A172 (cell line): ENCODE results near the gene NAALADL1. TPM values are rescaled to one million over a fixed set of nuclear protein-coding genes. Genes with fewer than 3 reads are reported as not detected.
"Not testable (repeated sequence)": the region's sequence is repeated elsewhere in the genome, so short reads cannot be mapped to it uniquely, and the experiment has no call there.

ENCODE experiments used
- DNase-seq: peaks from one replicate; pipeline ENCODE4 v3.0.0-alpha.2; 2015; ENCODE audit warnings: low spot score
- total RNA-seq: library from RNA; depleted of rRNA; stranded (reverse); fragments of >200 nt; shearing (Covaris generic); gene quantifications from 2 replicates; pipeline ENCODE4 v1.2.3, GENCODE V29; 2014; rRNA removed

The NAALADL1 gene
- total RNA-seq, 1 experiment from 2014 or later, result not detected

DNA sequence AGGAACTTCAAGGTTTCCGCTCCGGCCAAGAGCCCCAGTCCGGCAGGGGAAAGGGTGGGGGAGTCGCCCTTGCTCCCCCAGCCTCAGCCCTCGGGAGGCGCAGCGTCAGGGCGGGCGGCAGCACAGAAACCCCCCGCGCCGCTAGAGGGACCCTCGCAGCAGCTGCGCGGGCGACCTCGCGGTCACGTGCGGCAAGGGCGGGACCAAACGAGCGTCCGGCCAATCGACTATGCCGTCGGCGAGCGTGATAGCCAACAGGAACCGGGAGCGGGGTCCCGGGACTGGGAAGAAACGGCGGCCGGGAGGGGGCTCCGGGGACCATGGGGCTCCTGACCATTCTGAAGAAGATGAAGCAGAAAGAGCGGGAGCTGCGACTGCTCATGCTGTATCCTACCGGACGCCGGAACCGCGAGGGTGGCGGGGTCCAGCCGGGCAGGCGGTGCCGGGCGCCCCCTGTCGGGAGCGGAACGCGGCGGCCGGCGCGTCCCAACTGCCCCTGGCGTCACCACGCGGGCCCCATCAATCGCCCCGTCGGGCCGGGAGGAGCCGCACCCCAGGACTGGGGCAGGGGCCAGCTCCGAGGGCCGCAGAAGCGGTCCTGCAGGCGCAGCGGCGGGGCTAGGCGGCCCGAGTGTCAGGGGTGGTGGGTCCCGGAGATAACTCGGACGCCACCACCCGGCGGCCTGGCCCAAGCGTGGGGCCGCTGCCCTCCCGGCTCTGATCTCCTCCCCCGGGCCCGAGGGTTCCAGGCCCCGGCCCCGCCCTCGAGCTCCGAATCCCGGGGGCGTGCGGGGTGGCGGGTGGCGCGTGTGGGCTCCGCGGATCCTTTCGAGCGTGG, 44.2 kb downstream of the NAALADL1 start, which contains the start of gene ARL2:
Gene ARL2 (plus strand): TSS at position 273 of the 838 bp plus-strand sequence. CDS start 48 bp downstream, at position 321.
- DNase-seq, result peak; percentile 77

DNA sequence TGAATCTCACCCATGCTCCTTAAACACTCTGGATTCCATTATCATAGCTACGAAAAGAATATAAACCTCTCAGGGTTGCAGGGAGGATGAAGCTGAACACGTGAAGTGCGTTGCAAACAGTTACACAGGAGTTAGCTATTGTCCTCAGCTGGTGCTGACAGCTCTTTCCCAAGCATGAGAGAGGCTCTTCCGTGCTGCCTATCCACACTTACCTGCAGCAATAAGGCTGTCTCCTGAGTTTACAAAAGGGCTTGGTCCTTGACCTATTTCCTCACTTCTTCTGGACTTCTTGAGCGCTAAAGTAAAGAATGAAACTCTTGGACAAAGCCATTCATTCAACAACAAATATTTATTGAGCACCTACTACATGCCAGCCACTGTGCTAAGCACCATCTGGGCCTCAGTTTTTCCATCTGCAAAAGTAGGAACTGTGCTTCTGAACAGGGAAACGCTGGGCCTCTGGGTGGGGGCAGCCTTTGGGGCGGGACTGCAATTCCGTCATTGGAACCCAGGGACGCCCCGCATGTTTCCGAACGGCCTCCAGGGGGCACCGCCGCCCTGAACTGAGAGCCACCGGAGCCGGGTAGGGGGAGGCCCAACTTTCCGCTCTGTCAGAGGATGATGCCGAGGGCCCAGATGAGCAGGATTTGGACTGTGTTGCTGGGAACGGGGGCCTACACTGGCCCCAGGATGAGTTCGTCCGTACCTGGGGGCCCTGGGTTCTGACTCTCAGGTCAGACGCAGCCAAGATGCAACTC, 45.0 kb downstream of the NAALADL1 start:
- DNase-seq, result peak; percentile 80

DNA sequence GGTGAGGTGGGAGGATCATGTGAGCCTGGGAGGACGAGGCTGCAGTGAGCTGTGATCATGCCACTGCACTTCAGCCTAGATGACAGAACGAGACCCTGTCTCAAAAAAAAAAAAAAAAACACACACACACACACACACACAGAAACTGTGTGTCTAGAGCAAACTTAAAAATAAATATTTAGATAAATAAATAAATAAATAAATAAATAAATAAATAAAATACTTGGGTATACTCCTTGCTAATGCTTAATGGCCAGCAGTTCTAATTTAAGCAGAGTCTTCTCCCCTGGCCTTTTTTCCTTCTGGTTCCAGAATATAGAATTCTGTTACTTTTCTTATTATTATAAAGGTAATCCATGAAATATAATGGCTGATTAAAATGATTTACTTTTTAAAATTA, 49.5 kb downstream of the NAALADL1 start:
- no peak for DNase-seq

DNA sequence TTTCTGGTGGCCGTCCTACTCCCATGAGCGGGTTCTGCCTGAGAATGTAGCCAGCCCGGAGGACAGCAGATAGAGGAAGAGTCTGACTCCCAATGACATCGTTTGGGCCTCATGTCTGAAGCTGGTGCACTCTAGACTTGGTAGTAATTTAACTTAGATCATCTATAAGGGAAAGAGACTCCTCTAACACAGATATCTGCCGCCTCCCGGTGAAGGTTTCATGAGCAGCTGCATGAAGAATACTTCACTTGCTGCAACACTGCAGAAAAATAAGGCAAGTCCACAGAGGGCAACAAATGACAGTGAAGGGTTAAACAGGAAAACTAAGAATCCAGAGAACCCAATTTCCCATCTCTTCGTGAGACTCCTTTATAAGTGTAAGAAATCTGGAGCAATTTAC, 50.3 kb downstream of the NAALADL1 start:
- DNase-seq, result no peak

DNA sequence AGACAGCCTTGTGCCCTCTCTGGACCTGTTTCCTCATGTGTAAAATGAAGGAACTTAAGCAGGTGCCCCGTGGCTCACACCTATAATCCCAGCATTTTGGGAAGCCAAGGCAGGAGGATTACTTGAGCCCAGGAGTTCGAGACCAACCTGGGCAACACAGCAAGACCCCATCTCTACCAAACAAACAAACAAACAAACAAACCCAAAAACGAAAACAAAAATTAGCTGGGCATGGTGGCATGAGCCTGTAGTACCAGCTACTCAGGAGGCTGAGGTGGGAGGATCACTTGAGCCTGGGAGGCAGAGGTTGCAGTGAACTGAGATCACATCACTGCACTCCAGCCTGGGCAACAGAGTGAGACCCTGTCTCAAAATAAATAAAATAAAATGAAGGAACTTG, 54.4 kb downstream of the NAALADL1 start:
- not testable (repeated sequence) for DNase-seq

DNA sequence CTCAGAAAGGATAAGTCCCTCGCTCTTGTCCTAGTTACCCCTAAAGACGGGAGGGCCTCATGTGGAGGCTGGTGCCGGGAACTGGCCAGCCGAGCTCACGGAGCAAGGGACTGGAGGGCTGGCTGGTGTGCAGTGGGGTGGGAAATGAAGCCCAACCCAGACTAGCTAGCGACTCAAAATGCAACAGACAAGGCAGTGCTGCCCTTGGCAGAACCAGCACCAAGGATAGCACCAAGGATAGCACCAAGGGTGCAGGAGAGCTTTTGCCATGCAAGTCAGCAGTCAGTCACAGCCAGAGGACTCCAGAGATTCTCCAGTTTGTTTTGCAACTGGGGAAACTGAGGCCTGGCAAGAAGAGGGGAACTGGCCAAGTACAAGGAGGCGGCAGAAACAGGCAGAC, 55.1 kb downstream of the NAALADL1 start:
- no peak for DNase-seq

DNA sequence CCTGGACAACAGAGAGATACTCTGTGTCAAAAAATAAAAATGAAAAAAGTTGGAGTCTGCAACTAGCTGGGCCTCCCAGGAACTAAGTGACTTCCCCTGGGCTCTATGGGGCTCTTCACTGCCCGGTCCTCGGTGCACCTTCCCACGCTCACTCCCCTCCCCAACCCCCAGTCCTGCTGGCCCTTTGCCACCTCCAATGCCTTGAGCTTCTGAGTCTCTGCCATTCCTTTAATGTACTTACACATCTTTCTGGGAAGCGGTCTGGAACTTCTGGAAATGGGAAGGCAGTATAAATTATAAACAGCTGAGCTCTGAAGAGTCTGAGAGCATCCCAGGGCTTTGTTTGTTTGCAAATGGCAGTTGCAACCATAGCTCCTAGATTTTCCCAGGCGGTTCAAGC, 55.6 kb downstream of the NAALADL1 start:
- DNase-seq, result no peak

DNA sequence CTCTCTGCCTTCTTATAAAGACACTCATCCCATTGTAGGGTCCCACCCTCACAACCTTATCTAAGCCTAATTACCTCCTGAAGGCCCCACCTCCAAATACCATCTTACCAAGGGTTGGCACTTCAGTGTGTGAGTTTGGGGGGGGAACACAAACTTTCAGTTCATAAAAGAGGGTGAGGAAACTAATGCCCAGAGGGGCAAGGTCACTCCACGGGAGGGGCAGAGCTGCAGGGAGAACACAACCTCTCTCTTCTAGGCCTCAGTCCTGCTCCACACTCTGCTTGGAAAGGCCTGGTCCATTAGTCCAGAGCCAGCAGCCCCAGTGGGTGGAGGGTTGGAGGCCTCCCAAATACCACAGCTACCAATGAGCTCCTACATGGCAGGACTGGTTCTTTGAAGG, 58.9 kb downstream of the NAALADL1 start:
- no peak for DNase-seq

DNA sequence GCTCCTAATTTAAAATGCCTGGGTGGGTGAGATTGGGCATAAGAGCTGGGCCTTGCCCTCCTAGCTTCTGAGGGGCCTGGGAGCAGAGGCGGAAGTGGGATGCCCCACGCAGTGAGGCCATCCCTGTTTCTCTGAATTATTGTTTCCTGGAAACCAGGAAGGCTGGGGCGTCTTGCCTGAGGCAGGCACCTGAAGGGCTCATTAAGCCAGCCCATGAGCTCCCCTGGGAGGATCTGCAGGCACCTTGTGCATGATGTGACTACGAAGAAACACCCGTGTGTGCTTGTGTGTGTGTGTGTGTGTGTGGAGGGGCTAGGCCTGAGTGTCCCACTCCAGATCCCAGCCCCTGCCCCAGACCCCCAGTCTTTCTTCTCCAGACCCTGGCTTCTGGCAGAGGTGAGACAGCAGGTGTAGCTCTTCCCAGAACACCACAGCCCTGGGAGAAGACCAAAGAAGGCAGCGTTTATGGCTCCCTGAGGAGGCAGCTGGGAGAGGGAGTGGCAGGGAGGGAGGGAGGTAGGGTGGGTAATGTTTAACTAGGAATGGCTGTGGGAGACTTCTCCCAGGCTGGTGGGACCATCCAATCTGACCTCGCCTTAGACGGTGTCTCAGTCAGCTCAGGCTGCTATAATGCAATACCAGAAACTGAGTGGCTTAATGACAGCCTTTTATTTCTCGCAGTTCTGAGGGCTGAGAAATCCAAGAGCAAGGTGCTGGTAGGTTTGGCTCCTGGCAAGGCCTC, 59.5 kb downstream of the NAALADL1 start:
- DNase-seq, result no peak

DNA sequence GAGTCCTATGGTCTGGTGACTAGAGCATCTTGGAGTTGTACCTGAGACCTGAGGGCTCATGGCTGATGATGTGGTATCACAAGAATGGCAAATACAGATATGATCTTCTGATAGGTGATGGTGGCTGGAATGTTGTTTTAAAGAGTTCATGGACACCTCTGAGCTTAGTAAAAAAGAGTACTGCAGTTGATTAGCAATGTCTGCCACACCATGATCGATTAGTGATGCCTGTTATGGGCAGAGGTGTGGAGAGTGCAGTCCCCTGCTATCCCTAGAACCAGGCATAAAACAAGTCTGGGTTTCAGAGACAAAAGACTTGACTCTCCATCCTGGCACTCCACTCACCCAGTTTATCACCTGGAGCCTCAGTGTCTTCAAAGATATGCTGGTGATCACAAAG, 60.2 kb downstream of the NAALADL1 start:
- no peak for DNase-seq

DNA sequence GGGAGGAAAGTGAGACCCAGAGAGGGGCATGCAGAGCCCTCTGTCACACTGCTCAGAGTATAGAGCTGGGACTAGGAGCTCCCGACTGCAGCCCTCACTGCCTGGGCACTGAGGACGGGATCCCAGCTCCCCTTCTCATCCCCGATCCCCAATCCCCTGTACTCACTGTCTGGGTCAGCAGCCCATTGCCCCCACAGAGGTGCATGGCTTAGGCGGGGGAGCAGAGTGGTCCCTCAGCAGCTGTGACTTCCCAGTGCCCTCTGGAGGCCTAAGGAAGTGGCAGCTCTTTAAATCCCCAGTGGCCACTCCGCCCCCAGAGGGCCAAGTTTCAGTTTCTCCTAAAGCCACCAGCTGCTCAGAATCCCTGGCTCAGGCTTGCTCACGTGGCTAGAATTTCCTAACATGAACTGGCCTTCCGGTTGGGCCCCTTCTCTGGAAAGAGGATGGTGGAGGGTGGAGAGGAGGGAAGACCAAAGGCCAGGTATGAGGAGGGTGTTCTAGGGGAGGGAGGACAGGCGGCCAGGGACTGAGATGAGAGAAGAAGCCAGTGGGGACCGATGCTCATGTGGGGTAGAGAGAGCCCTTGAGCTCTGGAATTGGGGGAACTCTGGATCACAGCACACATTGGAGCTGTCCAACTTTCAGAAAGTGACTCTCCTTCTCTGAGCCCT, 61.5 kb downstream of the NAALADL1 start, which contains the start of gene BATF2:
Gene BATF2 (minus strand): TSS at position 262 of the 671 bp plus-strand sequence. CDS start 57 bp downstream, at position 205.
- peak; percentile 79 for DNase-seq

DNA sequence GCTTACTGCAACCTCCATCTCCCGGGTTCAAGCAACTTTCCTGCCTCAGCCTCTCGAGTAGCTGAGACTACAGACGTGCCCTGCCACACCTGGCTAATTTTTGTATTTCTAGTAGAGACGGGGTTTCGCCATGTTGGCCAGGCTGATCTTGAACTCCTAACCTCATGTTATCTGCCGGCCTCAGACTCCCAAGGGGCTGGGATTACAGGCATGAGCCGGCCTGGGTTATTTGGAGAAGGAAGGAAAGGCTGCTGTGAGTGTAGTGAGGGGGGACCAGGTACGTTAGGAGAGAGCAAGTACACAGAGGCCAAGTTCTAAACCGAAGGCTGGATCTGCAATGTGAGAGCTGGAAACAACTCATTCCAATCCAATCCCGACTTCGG, 62.0 kb downstream of the NAALADL1 start:
- no peak for DNase-seq

Other genes with a start within 250 kb of the NAALADL1 start
- 14.3 and 15.0 TPM in 2 replicates for gene MEN1, start 248.0 kb downstream of the NAALADL1 start, total RNA-seq
- 3.7 and 4.1 TPM in 2 replicates for gene CDC42BPG, start 213.9 kb downstream of the NAALADL1 start, total RNA-seq
- 81.4 and 117 TPM in 2 replicates for gene EHD1, start 179.9 kb downstream of the NAALADL1 start, total RNA-seq
- gene ATG2A, start 141.3 kb downstream of the NAALADL1 start, total RNA-seq, result 10.7 and 15.1 TPM in 2 replicates
- gene PPP2R5B, start 133.9 kb downstream of the NAALADL1 start, total RNA-seq, result 18.4 and 19.6 TPM in 2 replicates
- not detected in 2 replicates for gene GPHA2, start 122.7 kb downstream of the NAALADL1 start, total RNA-seq
- gene MAJIN, start 86.4 kb downstream of the NAALADL1 start, total RNA-seq, result not detected in 2 replicates
- 0.50 and 0.59 TPM in 2 replicates for gene BATF2, start 61.6 kb downstream of the NAALADL1 start, total RNA-seq
- 170 and 196 TPM in 2 replicates for gene ARL2, start 44.4 kb downstream of the NAALADL1 start, total RNA-seq
- 13.4 and 31.2 TPM in 2 replicates for gene SNX15, start 31.1 kb downstream of the NAALADL1 start, total RNA-seq
- 44.0 and 52.3 TPM in 2 replicates for gene SAC3D1, start 17.3 kb downstream of the NAALADL1 start, total RNA-seq
- 40.0 and 49.5 TPM in 2 replicates for gene CDCA5, start 25.5 kb upstream of the NAALADL1 start, total RNA-seq
- gene ZFPL1, start 25.7 kb upstream of the NAALADL1 start, total RNA-seq, result 41.4 and 65.5 TPM in 2 replicates
- 51.1 and 208 TPM in 2 replicates for gene VPS51, start 37.7 kb upstream of the NAALADL1 start, total RNA-seq
- gene TM7SF2, start 53.3 kb upstream of the NAALADL1 start, total RNA-seq, result 1.9 and 8.5 TPM in 2 replicates
- 10.4 and 22.3 TPM in 2 replicates for gene ZNHIT2, start 59.1 kb upstream of the NAALADL1 start, total RNA-seq
- 286 and 528 TPM in 2 replicates for gene FAU, start 63.6 kb upstream of the NAALADL1 start, total RNA-seq
- 52.8 and 82.4 TPM in 2 replicates for gene MRPL49, start 63.8 kb upstream of the NAALADL1 start, total RNA-seq
- gene SYVN1, start 76.0 kb upstream of the NAALADL1 start, total RNA-seq, result 17.0 and 30.6 TPM in 2 replicates
- not detected in 2 replicates for gene SPDYC, start 111.7 kb upstream of the NAALADL1 start, total RNA-seq
- gene CAPN1, start 123.4 kb upstream of the NAALADL1 start, total RNA-seq, result 156 and 170 TPM in 2 replicates
- gene POLA2, start 203.4 kb upstream of the NAALADL1 start, total RNA-seq, result 14.2 and 18.1 TPM in 2 replicates